Cardiac muscle cell (in vitro differentiated cells and primary cell): ENCODE measurements around the gene KNL1. TPM values are rescaled to one million over a fixed set of nuclear protein-coding genes. Genes with fewer than 3 reads are reported as not detected.

ENCODE experiments used
- DNase-seq, 2 donors: peaks; one replicate each; pipeline versions ENCODE4 v3.0.0 to v3.0.0-alpha.2; 2010 to 2017; ENCODE audit warnings: low read depth in 1 of 2, low spot score in 1 of 2
- H3K27ac ChIP-seq: fragments of 200-600 bp; sonication (generic); 2 replicates; pipeline ENCODE4 v1.5.1; 2016
- H3K27me3 ChIP-seq: fragments of 200-600 bp; sonication (generic); 2 replicates; pipeline ENCODE4 v1.6.0; 2016; ENCODE audit warnings: control low read depth
- H3K36me3 ChIP-seq: fragments of 200-600 bp; sonication (generic); 2 replicates; pipeline ENCODE4 v1.5.1; 2016; ENCODE audit warnings: control low read depth
- H3K4me1 ChIP-seq: fragments of 200-600 bp; sonication (generic); 2 replicates; pipeline ENCODE4 v1.8.1; 2017; ENCODE audit warnings: low read depth, mild to moderate bottlenecking, mixed run types
- H3K4me3 ChIP-seq: fragments of 200-600 bp; sonication (generic); 2 replicates; pipeline ENCODE4 v1.5.1; 2016; ENCODE audit warnings: mild to moderate bottlenecking
- H3K9me3 ChIP-seq: fragments of 200-600 bp; sonication (generic); 2 replicates; pipeline ENCODE4 v1.5.1; 2017; ENCODE audit warnings: low read depth, mild to moderate bottlenecking, control low read depth
- polyA plus RNA-seq: library from polyadenylated mRNA; unstranded; fragments of >200 nt; fragmentation: Nextera tagmentation; extraction: Ambion mirVana; gene quantifications from 2 replicates; pipeline ENCODE4 v1.2.1, GENCODE V29; 2016
- total RNA-seq: library from RNA; depleted of rRNA; stranded (reverse); fragments of >200 nt; gene quantifications from 2 replicates; pipeline ENCODE4 v1.2.3, GENCODE V29; 2016
- TF ChIP-seq, protein P1 (sequence below): IDR thresholded peaks from 2 replicates; pipeline ENCODE4 v1.5.1; 2012; ENCODE audit warnings: low read depth, mild to moderate bottlenecking, low read length

KNL1 gene
- total and polyA plus RNA-seq, 2 experiments from 2014 or later: 1.4 to 15.2 TPM

DNA sequence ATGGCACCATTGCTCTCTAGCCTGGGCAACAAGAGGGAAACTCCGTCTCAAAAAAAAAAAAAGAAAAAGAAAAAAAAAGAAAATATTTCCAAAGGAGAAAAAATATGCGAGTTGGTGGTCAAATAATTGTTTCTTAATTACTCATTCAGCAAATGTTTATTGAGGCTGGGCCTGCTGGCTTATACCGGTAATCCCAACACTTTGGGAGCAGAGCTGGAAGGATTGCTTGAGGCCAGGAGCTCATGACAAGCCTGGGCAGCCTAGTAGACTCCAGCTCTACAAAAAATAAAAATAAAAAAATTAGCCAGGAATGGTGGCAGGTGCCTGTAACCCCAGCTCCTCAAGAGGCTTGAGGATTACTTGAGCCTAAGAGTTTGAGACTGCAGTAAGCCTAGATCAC lies 4.1 kb downstream of the KNL1 start:
- Histone ChIP-seq H3K27me3 (no peaks in the 10 kb centered on the region), H3K27ac (no peak overlapping the region), H3K36me3 (no peaks in the 10 kb centered on the region), H3K4me1 (peaks cover 6% of the 10 kb centered on the region), H3K9me3 (no peaks in the 10 kb centered on the region), H3K4me3 (no peak overlapping the region)
- DNase-seq: no peak
- TF ChIP-seq, protein P1, sequence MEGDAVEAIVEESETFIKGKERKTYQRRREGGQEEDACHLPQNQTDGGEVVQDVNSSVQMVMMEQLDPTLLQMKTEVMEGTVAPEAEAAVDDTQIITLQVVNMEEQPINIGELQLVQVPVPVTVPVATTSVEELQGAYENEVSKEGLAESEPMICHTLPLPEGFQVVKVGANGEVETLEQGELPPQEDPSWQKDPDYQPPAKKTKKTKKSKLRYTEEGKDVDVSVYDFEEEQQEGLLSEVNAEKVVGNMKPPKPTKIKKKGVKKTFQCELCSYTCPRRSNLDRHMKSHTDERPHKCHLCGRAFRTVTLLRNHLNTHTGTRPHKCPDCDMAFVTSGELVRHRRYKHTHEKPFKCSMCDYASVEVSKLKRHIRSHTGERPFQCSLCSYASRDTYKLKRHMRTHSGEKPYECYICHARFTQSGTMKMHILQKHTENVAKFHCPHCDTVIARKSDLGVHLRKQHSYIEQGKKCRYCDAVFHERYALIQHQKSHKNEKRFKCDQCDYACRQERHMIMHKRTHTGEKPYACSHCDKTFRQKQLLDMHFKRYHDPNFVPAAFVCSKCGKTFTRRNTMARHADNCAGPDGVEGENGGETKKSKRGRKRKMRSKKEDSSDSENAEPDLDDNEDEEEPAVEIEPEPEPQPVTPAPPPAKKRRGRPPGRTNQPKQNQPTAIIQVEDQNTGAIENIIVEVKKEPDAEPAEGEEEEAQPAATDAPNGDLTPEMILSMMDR: no peak

DNA sequence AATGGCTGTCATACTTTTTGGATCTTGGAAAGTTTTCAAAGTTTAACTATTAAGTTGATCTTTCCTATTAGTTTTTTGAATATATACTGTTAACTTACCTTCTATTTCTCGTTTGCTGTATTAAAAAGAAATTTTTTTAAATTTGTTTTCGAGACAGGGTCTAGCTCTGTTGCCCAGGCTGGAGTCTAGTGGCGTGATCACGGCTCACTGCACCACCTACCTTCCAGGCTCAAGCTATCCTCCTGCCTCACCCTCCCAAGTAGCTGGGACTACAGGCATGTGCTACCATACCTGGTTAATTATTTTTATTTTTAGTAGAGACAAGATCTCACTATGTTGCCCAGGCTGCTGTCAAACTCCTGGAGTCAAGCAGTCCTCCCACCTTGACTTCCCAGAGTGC lies 4.6 kb downstream of the KNL1 start:
- TF ChIP-seq, protein P1: no peak
- Histone ChIP-seq H3K36me3 (no peaks in the 10 kb centered on the region), H3K27ac (no peak overlapping the region), H3K4me1 (peaks cover 6% of the 10 kb centered on the region), H3K9me3 (no peaks in the 10 kb centered on the region), H3K27me3 (no peaks in the 10 kb centered on the region), H3K4me3 (no peak overlapping the region)
- DNase-seq: no peak

GRCh38 chr15:40600956-40601355 lies 6.9 kb downstream of the KNL1 start:
- Histone ChIP-seq H3K4me3 (no peak overlapping the region), H3K27ac (no peak overlapping the region), H3K4me1 (no peaks in the 10 kb centered on the region), H3K9me3 (no peaks in the 10 kb centered on the region), H3K27me3 (no peaks in the 10 kb centered on the region), H3K36me3 (no peaks in the 10 kb centered on the region)
- DNase-seq: no peak
- TF ChIP-seq, protein P1: no peak

GRCh38 chr15:40603935-40604334 lies 9.9 kb downstream of the KNL1 start:
- no peak for DNase-seq
- Histone ChIP-seq H3K4me3 (no peak overlapping the region), H3K36me3 (no peaks in the 10 kb centered on the region), H3K27me3 (no peaks in the 10 kb centered on the region), H3K4me1 (no peaks in the 10 kb centered on the region), H3K27ac (no peak overlapping the region), H3K9me3 (no peaks in the 10 kb centered on the region)
- TF ChIP-seq, protein P1: no peak

- TF ChIP-seq, protein P1: no peak
- no peaks in the 10 kb centered on the region for H3K36me3 ChIP-seq
- no peaks in the 10 kb centered on the region for H3K27me3 ChIP-seq
Observed at GRCh38 chr15:40613080-40613479, 19.0 kb downstream of the KNL1 start.

GRCh38 chr15:40618023-40618422 lies 24.0 kb downstream of the KNL1 start:
- Histone ChIP-seq H3K4me1 (no peaks in the 10 kb centered on the region), H3K9me3 (no peaks in the 10 kb centered on the region), H3K4me3 (no peak overlapping the region), H3K36me3 (peaks cover 6% of the 10 kb centered on the region), H3K27ac (no peak overlapping the region), H3K27me3 (no peaks in the 10 kb centered on the region)
- no peak for DNase-seq
- TF ChIP-seq, protein P1: no peak

More at GRCh38 chr15:40613080-40613479, 19.0 kb downstream of the KNL1 start:
- H3K9me3 ChIP-seq: no peaks in the 10 kb centered on the region
- H3K4me1 ChIP-seq: no peaks in the 10 kb centered on the region
- no peak overlapping the region for H3K4me3 ChIP-seq
- no peak overlapping the region for H3K27ac ChIP-seq
- DNase-seq: no peak
